Adrenal gland (tissue), 12 donors: Measurements from ENCODE around the gene BDKRB1. TPM values are rescaled to one million over a fixed set of nuclear protein-coding genes. Genes with fewer than 3 reads are reported as not detected.

Experiments used
- DNase-seq, 7 donors: peaks; one replicate each; pipeline ENCODE4 v3.0.0-alpha.2; 2019 to 2020
- H3K27ac ChIP-seq, 5 donors: fragments of 200-600 bp; sonication (generic) in 4 of 5; 1 replicate in 3 of 5; 2 replicates in 2 of 5; pipeline versions ENCODE4 v1.5.1 to v1.8.0; 2016 to 2020; ENCODE audit warnings: mild to moderate bottlenecking in 1 of 5
- H3K27me3 ChIP-seq: fragments of 200-600 bp; 2 replicates; pipeline ENCODE4 v1.8.0; 2021
- H3K36me3 ChIP-seq, 2 donors: fragments of 200-600 bp; replicated peaks in 1 of 2; 1 replicate in 1 of 2; 2 replicates in 1 of 2; pipeline versions ENCODE4 v1.5.1 to v1.8.0; 2018 to 2022
- H3K4me1 ChIP-seq, 2 donors: fragments of 200-600 bp; replicated peaks in 1 of 2; 1 replicate in 1 of 2; 2 replicates in 1 of 2; pipeline versions ENCODE4 v1.5.1 to v1.8.0; 2018 to 2021
- H3K4me3 ChIP-seq, 4 donors: fragments of 200-600 bp; sonication (generic) in 3 of 4; one replicate each; pipeline ENCODE4 v1.5.1; 2016 to 2018
- H3K9me3 ChIP-seq, 3 donors: fragments of 200-600 bp; sonication (generic) in 1 of 3; replicated peaks in 1 of 3; 1 replicate in 2 of 3; 2 replicates in 1 of 3; pipeline versions ENCODE4 v1.5.1 to v1.8.0; 2016 to 2021
- CTCF ChIP-seq, 6 experiments: fragments of 450-650 bp in 4 of 6; fragments of 200-600 bp in 2 of 6; sonication (generic) in 1 of 6; IDR thresholded peaks; 1 replicate in 5 of 6; 2 replicates in 1 of 6; pipeline versions ENCODE4 v1.5.1 to v1.8.0; 2016 to 2021; ENCODE audit warnings: antibody characterized with exemption in 6 of 6, mild to moderate bottlenecking in 2 of 6, moderate library complexity in 1 of 6
- POLR2A ChIP-seq, 2 donors: fragments of 450-650 bp; IDR thresholded peaks; one replicate each; pipeline ENCODE4 v1.6.1; 2017; ENCODE audit warnings: antibody characterized with exemption in 2 of 2, mild to moderate bottlenecking in 2 of 2, moderate library complexity in 1 of 2
- WGBS, 4 donors: extraction: QIAGEN DNeasy Blood & Tissue Kit in 2 of 4; methylation state at CpG; one replicate each; pipeline versions ENCODE4 v1.1.5 to v1.1.7; 2013 to 2017; 5-methylcytosine and 5-hydroxymethylcytosine counted together
- intact Hi-C, 2 donors: fragments of 100-400 bp; cut with DNase I; formaldehyde crosslinking; loops; one replicate each; pipeline versions ENCODE4 v1.14.1 to v1.15.0; 2022 to 2023
- polyA plus RNA-seq, 3 donors: library from polyadenylated mRNA; stranded (reverse); fragments of 200-250 nt in 2 of 3; fragments of 350-450 nt in 1 of 3; fragmentation: Illumina TruSeq in 1 of 3; extraction: RNeasy Lipid Tissue Mini Kit (QIAGEN cat#74804) in 1 of 3; gene quantifications; one replicate each; pipeline ENCODE4 v1.2.3, GENCODE V29; 2013 to 2014
- total RNA-seq, 9 donors: library from RNA; depleted of rRNA in 4 of 9; stranded (reverse); fragments of >200 nt in 4 of 9; fragments of 120-200 nt in 1 of 9; fragmentation: NEBNext Ultra II Directional in 1 of 9; extraction: Animal tissue kit (Norgen Biotek cat#: 25700) in 1 of 9; gene quantifications; one replicate each; pipeline versions ENCODE4 v1.1.0 to v1.2.4, GENCODE V29; 2013 to 2023
- donor health status: healthy with polysubstance abuse.
- donor health status: Bipolar disorder and iron deficiency.
- donor health status: DM: yes; HTN: yes; CAD: no.
- donor health status: DM: no; HTN: no; CAD: no.
- donor health status: DM: no; HTN: no; CAD: no.
- donor health status: DM: yes; HTN: yes; CAD: no.

The BDKRB1 gene
- total and polyA plus RNA-seq, 12 donors, result 0.25 to 0.98 (median 0.88) TPM; not detected in 9

GRCh38 chr14:96273629-96274028, 17.6 kb downstream of the BDKRB1 start:
- no peak for DNase-seq
- no peak for TF ChIP-seq POLR2A (IDR thresholded peaks at IDR 0.05)
- no peak for TF ChIP-seq CTCF (IDR thresholded peaks at IDR 0.05)
- Histone ChIP-seq H3K4me3 (no peak overlapping the region), H3K27me3 (no peaks in the 10 kb centered on the region), H3K36me3 (no peaks in the 10 kb centered on the region), H3K4me1 (peaks cover 0 to 10% of the 10 kb centered on the region in 2 donors), H3K27ac (no peak overlapping the region), H3K9me3 (peaks cover 0 to 4% (median 0%) of the 10 kb centered on the region in 3 donors)
- WGBS, 4 donors, result 79 to 89% (median 86%) methylated on average over 5 of the region's 5 CpGs
- intact Hi-C loops, result loop anchor here in 1 of 2 donors (2.0 kb wide), 1 partner anchor 175 kb away; no protein-coding TSS in a partner anchor

GRCh38 chr14:96274122-96274521, 18.1 kb downstream of the BDKRB1 start:
- intact Hi-C loops, result loop anchor here in 1 of 2 donors (2.0 kb wide), 1 partner anchor 175 kb away; no protein-coding TSS in a partner anchor
- DNase-seq, result no peak
- Histone ChIP-seq H3K4me1 (peaks cover 0 to 10% of the 10 kb centered on the region in 2 donors), H3K27ac (no peak overlapping the region), H3K4me3 (no peak overlapping the region), H3K36me3 (no peaks in the 10 kb centered on the region), H3K27me3 (no peaks in the 10 kb centered on the region), H3K9me3 (peaks cover 0 to 4% (median 0%) of the 10 kb centered on the region in 3 donors)
- 69 to 90% (median 79%) methylated on average over 5 of the region's 5 CpGs for WGBS, 4 donors
- TF ChIP-seq CTCF (IDR thresholded peaks at IDR 0.05) (no peak), POLR2A (IDR thresholded peaks at IDR 0.05) (no peak)

GRCh38 chr14:96274543-96274942, 18.5 kb downstream of the BDKRB1 start:
- H3K4me1 ChIP-seq, result peaks cover 0 to 10% of the 10 kb centered on the region in 2 donors
- peaks cover 0 to 4% (median 0%) of the 10 kb centered on the region in 3 donors for H3K9me3 ChIP-seq
- H3K27ac ChIP-seq, result no peak overlapping the region
- no peak overlapping the region for H3K4me3 ChIP-seq
- no peaks in the 10 kb centered on the region for H3K36me3 ChIP-seq
- WGBS, 4 donors, result 77 to 85% (median 81%) methylated on average over 6 of the region's 6 CpGs
- intact Hi-C loops, result loop anchor here in 1 of 2 donors (2.0 kb wide), 1 partner anchor 176 kb away; no protein-coding TSS in a partner anchor
- H3K27me3 ChIP-seq, result no peaks in the 10 kb centered on the region
- no peak for TF ChIP-seq POLR2A (IDR thresholded peaks at IDR 0.05)
- TF ChIP-seq CTCF (IDR thresholded peaks at IDR 0.05), result no peak
- DNase-seq, result no peak

GRCh38 chr14:96275177-96276112, 19.4 kb downstream of the BDKRB1 start:
- Histone ChIP-seq H3K27me3 (no peaks in the 10 kb centered on the region), H3K4me3 (no peak overlapping the region), H3K27ac (no peak overlapping the region), H3K9me3 (peaks cover 0 to 4% (median 0%) of the 10 kb centered on the region in 3 donors), H3K36me3 (no peaks in the 10 kb centered on the region), H3K4me1 (peaks cover 0 to 10% of the 10 kb centered on the region in 2 donors)
- intact Hi-C loops, result loop anchor here (2.0 to 5.0 kb wide), 3 partner anchors 173 to 278 kb away; no protein-coding TSS in a partner anchor
- DNase-seq, result peak; percentile 55 to 85 (median 72)
- TF ChIP-seq POLR2A (IDR thresholded peaks at IDR 0.05) (no peak), CTCF (IDR thresholded peaks at IDR 0.05) (peak; percentile 75 to 91 (median 84))
- 14 to 21% (median 18%) methylated on average over 17 of the region's 17 CpGs for WGBS, 4 donors
